NT2/D1 (cell line): ENCODE data around the gene TSPY9.
"Not testable (repeated sequence)": the region's sequence is repeated elsewhere in the genome, so short reads cannot be mapped to it uniquely, and the experiment has no call there.

Experiments used
- SUZ12 ChIP-seq: IDR thresholded peaks from 2 replicates; pipeline ENCODE4 v1.6.1; 2011; ENCODE audit not compliant: insufficient read length, insufficient read depth; ENCODE audit errors: extremely low read depth
- ZNF274 ChIP-seq: IDR thresholded peaks from 2 replicates; pipeline ENCODE4 v1.6.1; 2011; ENCODE audit warnings: mild to moderate bottlenecking, low read depth, low read length

GRCh38 chrY:9466655-9467054, 20.4 kb upstream of the TSPY9 start, which contains the start of gene TSPY1:
- not testable (repeated sequence) for TF ChIP-seq ZNF274, SUZ12
